HuH-7.5 (cell line): ENCODE data around the gene ZNF331.
A peak's percentile ranks its signal among the peaks of the same experiment; 100 is the strongest.

Experiments
- DNase-seq: peaks from one replicate; pipeline ENCODE4 v3.0.0; 2011; ENCODE audit warnings: low spot score

ZNF331 gene

GRCh38 chr19:53520547-53521372 lies 17.2 kb upstream of the ZNF331 start:
- peak; percentile 73 for DNase-seq

GRCh38 chr19:53521373-53522202 lies 16.4 kb upstream of the ZNF331 start:
- no peak for DNase-seq

GRCh38 chr19:53525922-53526321 lies 12.0 kb upstream of the ZNF331 start:
- no peak for DNase-seq

GRCh38 chr19:53530622-53531021 lies 7.3 kb upstream of the ZNF331 start:
- no peak for DNase-seq

GRCh38 chr19:53531457-53531856 lies 6.5 kb upstream of the ZNF331 start:
- DNase-seq = no peak

- DNase-seq = no peak
Measured at GRCh38 chr19:53532362-53532761, 5.6 kb upstream of the ZNF331 start.

- no peak for DNase-seq
Measured at GRCh38 chr19:53536225-53536548, 1.8 kb upstream of the ZNF331 start.

- DNase-seq = no peak
Measured at GRCh38 chr19:53537121-53537520, 824 bp upstream of the ZNF331 start.

GRCh38 chr19:53538378-53539109 lies 599 bp downstream of the ZNF331 start:
- no peak for DNase-seq

- no peak for DNase-seq
Measured at GRCh38 chr19:53540091-53540490, 2.1 kb downstream of the ZNF331 start.

GRCh38 chr19:53541971-53542370 lies 4.0 kb downstream of the ZNF331 start:
- no peak for DNase-seq

GRCh38 chr19:53545271-53546065 lies 7.5 kb downstream of the ZNF331 start:
- no peak for DNase-seq

- no peak for DNase-seq
Measured at GRCh38 chr19:53546758-53547513, 9.0 kb downstream of the ZNF331 start.

- DNase-seq = no peak
Measured at GRCh38 chr19:53549340-53549739, 11.4 kb downstream of the ZNF331 start.

GRCh38 chr19:53552001-53552721 lies 14.2 kb downstream of the ZNF331 start:
- no peak for DNase-seq

- DNase-seq = no peak
Measured at GRCh38 chr19:53553156-53553555, 15.2 kb downstream of the ZNF331 start.

- peak; percentile 41 for DNase-seq
Measured at GRCh38 chr19:53553865-53554791, 16.2 kb downstream of the ZNF331 start.

GRCh38 chr19:53554804-53555203 lies 16.9 kb downstream of the ZNF331 start:
- no peak for DNase-seq

GRCh38 chr19:53555352-53555751 lies 17.4 kb downstream of the ZNF331 start:
- DNase-seq = no peak
